H1 (cell line): ENCODE data around the gene HNRNPA1. TPM values are rescaled to one million over a fixed set of nuclear protein-coding genes. Genes with fewer than 3 reads are reported as not detected.

Source experiments
- CTCF ChIA-PET: fragments of 300-600 bp; sonication (Branson Sonifier 250); formaldehyde crosslinking; loops from one replicate; lab custom pipeline; 2021; ENCODE audit not compliant: partially characterized antibody; lab: Charles Lee
- POLR2A ChIA-PET: fragments of 300-600 bp; sonication (Branson Sonifier 250); formaldehyde crosslinking; loops from one replicate; lab custom pipeline; 2021; ENCODE audit warnings: inconsistent platforms; ENCODE audit not compliant: partially characterized antibody; lab: Charles Lee
- DNase-seq, 2 experiments: peaks; one replicate each; pipeline versions ENCODE4 v3.0.0 to v3.0.0-alpha.2; 2010 to 2022; ENCODE audit warnings: low spot score in 2 of 2, low read depth in 1 of 2, mixed read lengths in 1 of 2
- FAIRE-seq: peaks from 2 replicates; lab custom pipeline; 2011; peaks lifted over from hg19 to GRCh38; lab: Jason Lieb, UNC
- H2AFZ ChIP-seq: 2 replicates; pipeline ENCODE4 v1.8.1; 2012; ENCODE audit warnings: low read length, inconsistent platforms
- H2AK5ac ChIP-seq: 2 replicates; pipeline ENCODE4 v1.6.1; 2013; ENCODE audit warnings: low read depth, low read length
- H2BK120ac ChIP-seq: replicated peaks from 2 replicates; pipeline ENCODE3; 2013; ENCODE audit warnings: low read depth, low read length, inconsistent platforms
- H2BK12ac ChIP-seq: 2 replicates; pipeline ENCODE4 v1.6.1; 2013; ENCODE audit warnings: low read depth, low read length
- H2BK15ac ChIP-seq: 2 replicates; pipeline ENCODE4 v1.6.1; 2013; ENCODE audit warnings: low read length
- H2BK20ac ChIP-seq: 2 replicates; pipeline ENCODE4 v1.6.1; 2013; ENCODE audit warnings: low read length
- H2BK5ac ChIP-seq: 2 replicates; pipeline ENCODE4 v1.6.1; 2013; ENCODE audit warnings: low read depth, low read length
- H3K14ac ChIP-seq: 2 replicates; pipeline ENCODE4 v1.6.1; 2013; ENCODE audit warnings: inconsistent platforms; ENCODE audit not compliant: insufficient read length
- H3K18ac ChIP-seq: 2 replicates; pipeline ENCODE4 v1.6.1; 2013; ENCODE audit warnings: low read length; ENCODE audit errors: extremely low read depth
- H3K23ac ChIP-seq: 2 replicates; pipeline ENCODE4 v1.6.1; 2013; ENCODE audit warnings: inconsistent platforms; ENCODE audit not compliant: insufficient read length
- H3K23me2 ChIP-seq: 2 replicates; pipeline ENCODE4 v1.6.1; 2013; ENCODE audit warnings: low read depth, low read length
- H3K27ac ChIP-seq: 2 replicates; pipeline ENCODE4 v1.6.1; 2011; ENCODE audit warnings: low read depth, low read length, inconsistent platforms
- H3K27me3 ChIP-seq, 4 experiments: replicated peaks in 1 of 4; 1 replicate in 1 of 4; 2 replicates in 3 of 4; pipeline versions ENCODE4 v1.6.1 to v1.8.1; 2011 to 2013; ENCODE audit warnings: low read length in 3 of 4, mild to moderate bottlenecking in 3 of 4, inconsistent platforms in 2 of 4, mixed read lengths in 2 of 4, moderate library complexity in 1 of 4; ENCODE audit not compliant: control insufficient read depth in 3 of 4, insufficient read depth in 3 of 4; ENCODE audit errors: extremely low read depth in 1 of 4
- H3K36me3 ChIP-seq, 4 experiments: 2 replicates each; pipeline versions ENCODE4 v1.6.1 to v1.8.1; 2011 to 2013; ENCODE audit warnings: mild to moderate bottlenecking in 4 of 4, low read length in 3 of 4, moderate library complexity in 2 of 4, control low read depth in 1 of 4, inconsistent platforms in 1 of 4; ENCODE audit not compliant: insufficient read depth in 4 of 4, control insufficient read depth in 2 of 4
- H3K4ac ChIP-seq: replicated peaks from 2 replicates; pipeline ENCODE3; 2013; ENCODE audit warnings: low read length, low read depth, mixed read lengths, inconsistent platforms; ENCODE audit not compliant: insufficient read length
- H3K4me1 ChIP-seq, 4 experiments: replicated peaks in 1 of 4; 1 replicate in 1 of 4; 2 replicates in 3 of 4; pipeline versions ENCODE4 v1.6.1 to v1.8.1; 2011 to 2013; ENCODE audit warnings: low read length in 3 of 4, inconsistent platforms in 2 of 4, mixed read lengths in 1 of 4; ENCODE audit not compliant: insufficient read depth in 4 of 4, control insufficient read depth in 3 of 4
- H3K4me2 ChIP-seq, 2 experiments: 2 replicates each; pipeline versions ENCODE4 v1.6.1 to v1.8.1; 2011 to 2013; ENCODE audit warnings: low read depth in 2 of 2, low read length in 2 of 2, control low read depth in 1 of 2, inconsistent platforms in 1 of 2, mild to moderate bottlenecking in 1 of 2; ENCODE audit not compliant: insufficient read depth in 1 of 2
- H3K4me3 ChIP-seq, 4 experiments: fragments of 200-600, 300-600 bp in 1 of 4; sonication (generic), shearing (Covaris generic), sonication (Bioruptor Twin) in 1 of 4; 2 replicates each; pipeline versions ENCODE4 v1.5.1 to v1.8.1; 2011 to 2016; ENCODE audit warnings: low read length in 4 of 4, low read depth in 3 of 4, control low read depth in 2 of 4, inconsistent platforms in 2 of 4, mild to moderate bottlenecking in 2 of 4, mixed read lengths in 1 of 4, moderate library complexity in 1 of 4; ENCODE audit not compliant: insufficient read depth in 2 of 4; ENCODE audit errors: extremely low read depth in 1 of 4
- H3K56ac ChIP-seq: replicated peaks from 2 replicates; pipeline ENCODE3; 2013; ENCODE audit warnings: low read depth, mild to moderate bottlenecking, mixed read lengths, low read length, inconsistent platforms; ENCODE audit not compliant: insufficient read length
- H3K79me1 ChIP-seq: 2 replicates; pipeline ENCODE4 v1.6.1; 2013; ENCODE audit warnings: low read depth, low read length, control low read depth
- H3K79me2 ChIP-seq, 2 experiments: 2 replicates each; pipeline versions ENCODE4 v1.6.1 to v1.8.1; 2012 to 2013; ENCODE audit warnings: low read length in 2 of 2, mild to moderate bottlenecking in 2 of 2, inconsistent platforms in 1 of 2; ENCODE audit not compliant: insufficient read depth in 2 of 2, control insufficient read depth in 1 of 2
- H3K9ac ChIP-seq, 4 experiments: replicated peaks in 1 of 4; 1 replicate in 1 of 4; 2 replicates in 3 of 4; pipeline versions ENCODE4 v1.6.1 to v1.8.1; 2011 to 2013; ENCODE audit warnings: low read depth in 3 of 4, low read length in 3 of 4, control low read depth in 2 of 4, mild to moderate bottlenecking in 2 of 4, moderate library complexity in 2 of 4, inconsistent platforms in 1 of 4; ENCODE audit errors: extremely low read depth in 1 of 4
- H3K9me3 ChIP-seq, 2 experiments: 2 replicates each; pipeline versions ENCODE4 v1.6.1 to v1.8.1; 2012 to 2013; ENCODE audit warnings: mild to moderate bottlenecking in 2 of 2, moderate library complexity in 2 of 2, control low read depth in 1 of 2, inconsistent platforms in 1 of 2, low read depth in 1 of 2, low read length in 1 of 2, mixed read lengths in 1 of 2; ENCODE audit not compliant: insufficient read depth in 2 of 2
- H4K20me1 ChIP-seq, 2 experiments: replicated peaks in 1 of 2; 2 replicates each; pipeline versions ENCODE3 to v1.8.1; 2011 to 2013; ENCODE audit warnings: inconsistent platforms in 2 of 2, low read length in 2 of 2, mild to moderate bottlenecking in 1 of 2; ENCODE audit not compliant: insufficient read depth in 2 of 2, control insufficient read depth in 1 of 2
- H4K5ac ChIP-seq: 2 replicates; pipeline ENCODE4 v1.6.1; 2013; ENCODE audit warnings: low read length, low read depth, mixed read lengths, inconsistent platforms; ENCODE audit not compliant: insufficient read length
- H4K8ac ChIP-seq: 2 replicates; pipeline ENCODE4 v1.8.0; 2013; ENCODE audit warnings: mild to moderate bottlenecking, moderate library complexity, low read length, inconsistent platforms; ENCODE audit not compliant: insufficient read depth; ENCODE audit errors: extremely low read depth
- H4K91ac ChIP-seq: replicated peaks from 2 replicates; pipeline ENCODE3; 2013; ENCODE audit warnings: low read length, mixed read lengths, inconsistent platforms; ENCODE audit not compliant: insufficient read length
- YY1 ChIP-seq: IDR thresholded peaks from 2 replicates; pipeline ENCODE4 v1.6.1; 2011; ENCODE audit warnings: low read depth, mild to moderate bottlenecking, low read length
- WGBS, 2 experiments: shearing (Covaris generic) in 1 of 2; methylation state at CpG; one replicate each; pipeline versions ENCODE4 v1.1.6 to v1.1.7; 2013 to 2015; ENCODE audit warnings: low lambda C conversion rate in 2 of 2, mixed read lengths in 2 of 2, inconsistent platforms in 1 of 2, low coverage in 1 of 2, missing lambda C conversion rate in 1 of 2; ENCODE audit not compliant: insufficient replicate concordance in 2 of 2, insufficient coverage in 1 of 2, insufficient read length in 1 of 2; ENCODE audit errors: extremely low coverage in 1 of 2, missing lambda C conversion rate in 1 of 2; 5-methylcytosine and 5-hydroxymethylcytosine counted together
- polyA plus RNA-seq, 7 experiments: library from polyadenylated mRNA; depleted of rRNA in 3 of 7; stranded (reverse) in 5 of 7; unstranded in 2 of 7; fragments of >200 nt in 5 of 7; fragments of 200-250 nt in 2 of 7; gene quantifications; 1 replicate in 5 of 7; 2 replicates in 1 of 7; 4 replicates in 1 of 7; pipeline versions ENCODE4 v1.2.1 to v1.2.3, GENCODE V29; 2011 to 2013; ENCODE audit warnings: missing spikeins in 2 of 7, mixed read lengths in 2 of 7
- total RNA-seq: library from RNA; stranded (reverse); fragmentation: NEBNext Ultra II Directional; extraction: Animal tissue kit (Norgen Biotek cat#: 25700); gene quantifications from 2 replicates; pipeline ENCODE4 v1.2.1, GENCODE V29; 2021

The HNRNPA1 gene
- total and polyA plus RNA-seq, 2 of the 8 experiments (the other 6 are each of a cell fraction or from before 2014, with no cell fraction given): 835 to 2,738 TPM

DNA sequence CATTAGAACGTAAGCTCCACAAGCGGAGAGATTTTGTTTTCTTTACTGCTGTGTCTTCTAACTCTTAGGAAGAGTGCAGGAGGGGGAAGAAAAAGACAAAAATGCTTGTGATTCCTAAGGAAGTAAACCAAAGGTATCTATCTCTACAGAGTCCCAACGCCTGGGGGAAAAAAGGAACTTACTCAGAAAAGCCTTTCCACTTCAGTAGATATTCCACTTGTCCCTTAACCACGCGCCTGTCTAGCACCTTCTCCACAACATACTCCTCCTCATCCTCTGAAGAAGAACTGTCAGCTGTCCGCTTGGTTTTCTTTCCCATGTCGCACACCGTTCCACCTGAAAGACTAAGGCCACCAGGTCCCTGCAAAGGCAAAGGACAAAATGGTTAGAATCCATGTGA lies 23.2 kb upstream of the HNRNPA1 start:
- WGBS, 2 experiments: 86% methylated on average over 8 of the region's 8 CpGs; no CpG with 5 or more reads in 1 of the 2 experiments
- ChIA-PET POLR2A (interaction anchor here (1.6 to 44.8 kb wide), 4 partner anchors 8 to 33 kb away, joined by 5 to 1006 read pairs (median 377); partner anchors contain the start of genes CBX5 and HNRNPA1), CTCF (interaction anchor here (3.2 kb wide), 1 partner anchor 35 kb away, joined by 10 read pairs; no protein-coding TSS in a partner anchor)
- no peak overlapping the region for H3K23ac ChIP-seq
- H4K5ac ChIP-seq: no peak overlapping the region
- peaks cover 2% of the 10 kb centered on the region; the same call in 1 of the 2 replicates for H3K79me1 ChIP-seq
- H3K4me1 ChIP-seq: peaks cover 2 to 18% (median 10%) of the 10 kb centered on the region in 4 experiments; a peak in 6 of 7 replicates
- H3K4me2 ChIP-seq: no peak overlapping the region
- no peaks in the 10 kb centered on the region for H3K27me3 ChIP-seq
- no peak for FAIRE-seq
- H3K27ac ChIP-seq: peak overlapping the region; percentile 36; the same call in 1 of the 2 replicates
- H3K56ac ChIP-seq: no peak overlapping the region
- peak overlapping the region; percentile 73; the same call in 1 of the 2 replicates for H2BK12ac ChIP-seq
- no peak for TF ChIP-seq YY1
- no peaks in the 10 kb centered on the region for H3K23me2 ChIP-seq
- peak overlapping the region in 1 of 4 experiments; percentile 54; a peak in 1 of 8 replicates for H3K4me3 ChIP-seq
- H3K9ac ChIP-seq: no peak overlapping the region; a peak in 2 of 7 replicates
- H2BK15ac ChIP-seq: 0 out of 2 replicates have a peak overlapping the region, but pooled peaks have one; percentile 34
- no peak for DNase-seq
- peaks cover 7 to 42% (median 25%) of the 10 kb centered on the region in 4 experiments for H3K36me3 ChIP-seq
- no peak overlapping the region for H4K8ac ChIP-seq
- H3K18ac ChIP-seq: no peak overlapping the region
- H2AFZ ChIP-seq: no peak overlapping the region
- no peak overlapping the region for H3K4ac ChIP-seq
- no peak overlapping the region for H4K91ac ChIP-seq
- H3K79me2 ChIP-seq: peaks cover 0 to 42% of the 10 kb centered on the region in 2 experiments; a peak in 3 of 4 replicates
- no peak overlapping the region for H2AK5ac ChIP-seq
- no peak overlapping the region for H3K14ac ChIP-seq
- no peaks in the 10 kb centered on the region for H4K20me1 ChIP-seq
- H2BK20ac ChIP-seq: no peak overlapping the region
- H3K9me3 ChIP-seq: no peaks in the 10 kb centered on the region
- H2BK120ac ChIP-seq: no peak overlapping the region
- no peak overlapping the region for H2BK5ac ChIP-seq
